GM12874 (cell line): ENCODE data around the gene LCNL1.

Source experiments
- CTCF ChIP-seq: IDR thresholded peaks from 2 replicates; pipeline ENCODE4 v1.5.1; 2011; ENCODE audit warnings: low read depth, mild to moderate bottlenecking, control low read depth, low read length, moderate library complexity; ENCODE audit not compliant: insufficient read depth

The LCNL1 gene

GRCh38 chr9:136954270-136955083 lies 28.3 kb upstream of the LCNL1 start:
- no peak for TF ChIP-seq CTCF

- TF ChIP-seq CTCF, result no peak
Observed at GRCh38 chr9:136955202-136955942, 27.4 kb upstream of the LCNL1 start.

GRCh38 chr9:136955943-136956335 lies 26.9 kb upstream of the LCNL1 start:
- no peak for TF ChIP-seq CTCF

- TF ChIP-seq CTCF, result no peak
Observed at GRCh38 chr9:136956604-136957003, 26.2 kb upstream of the LCNL1 start.

GRCh38 chr9:136957461-136957860 lies 25.3 kb upstream of the LCNL1 start:
- no peak for TF ChIP-seq CTCF

GRCh38 chr9:136957901-136958300 lies 24.9 kb upstream of the LCNL1 start:
- no peak for TF ChIP-seq CTCF

- TF ChIP-seq CTCF, result no peak
Observed at GRCh38 chr9:136958473-136958872, 24.3 kb upstream of the LCNL1 start.
